GM12878 (cell line): ENCODE results near the gene UBE3B. TPM values are rescaled to one million over a fixed set of nuclear protein-coding genes. Genes with fewer than 3 reads are reported as not detected.

Experiments used
- ATAC-seq: fragments of 200-7000 bp; cut with Tn5 transposase; 3 replicates; pipeline ENCODE4 v1.9.1; 2020; ENCODE audit warnings: mild to moderate bottlenecking, moderate library complexity
- BruUV-seq: library from RNA; stranded (reverse); fragments of 400-500 nt; replicated peaks from 2 replicates; lab custom pipeline; 2021; lab: Mats Ljungman, UMichigan
- CTCF ChIA-PET: fragments of 300-600 bp; sonication (Branson Sonifier 250); formaldehyde crosslinking; extraction: SDS; loops from one replicate; lab custom pipeline; 2021; ENCODE audit warnings: inconsistent platforms; lab: Yijun Ruan, JAX
- POLR2A ChIA-PET: fragments of 350-600 bp; formaldehyde crosslinking; extraction: SDS; loops from one replicate; lab custom pipeline; 2021; ENCODE audit warnings: inconsistent platforms; lab: Charles Lee
- RAD21 ChIA-PET: fragments of 300-600 bp; sonication (Branson Sonifier 250); formaldehyde crosslinking; loops from one replicate; lab custom pipeline; 2023; ENCODE audit warnings: antibody characterized with exemption; ENCODE audit not compliant: unreplicated experiment; lab: Charles Lee
- SMC1A ChIA-PET: fragments of 300-600 bp; sonication (Branson Sonifier 250); formaldehyde crosslinking; loops from one replicate; lab custom pipeline; 2023; ENCODE audit not compliant: unreplicated experiment, uncharacterized antibody; lab: Charles Lee
- DNase-seq: peaks from one replicate; pipeline ENCODE4 v3.0.0-alpha.2; 2011; ENCODE audit warnings: low read depth, low spot score
- FAIRE-seq: peaks from 3 replicates; lab custom pipeline; 2011; peaks lifted over from hg19 to GRCh38; lab: Jason Lieb, UNC
- H2AFZ ChIP-seq: 2 replicates; pipeline ENCODE4 v1.6.0; 2011; ENCODE audit warnings: low read depth, low read length, control low read depth; ENCODE audit not compliant: control insufficient read depth
- H3K27ac ChIP-seq: 2 replicates; pipeline ENCODE4 v1.5.1; 2011; ENCODE audit warnings: control low read depth; ENCODE audit not compliant: control insufficient read depth, insufficient read depth
- H3K27me3 ChIP-seq, 2 experiments: replicated peaks in 1 of 2; 2 replicates each; pipeline versions ENCODE4 v1.6.0 to v1.6.1; 2011; ENCODE audit warnings: low read length in 1 of 2; ENCODE audit not compliant: control insufficient read depth in 2 of 2, insufficient read depth in 2 of 2
- H3K36me3 ChIP-seq, 2 experiments: 2 replicates each; pipeline ENCODE4 v1.5.1; 2011; ENCODE audit warnings: low read length in 1 of 2; ENCODE audit not compliant: control insufficient read depth in 2 of 2, insufficient read depth in 2 of 2
- H3K4me1 ChIP-seq: 2 replicates; pipeline ENCODE4 v1.6.1; 2011; ENCODE audit warnings: mild to moderate bottlenecking, low read length, moderate library complexity, mixed read lengths; ENCODE audit not compliant: control insufficient read depth, insufficient read depth
- H3K4me2 ChIP-seq: 2 replicates; pipeline ENCODE4 v1.6.0; 2011; ENCODE audit warnings: control low read depth; ENCODE audit not compliant: control insufficient read depth, insufficient read depth
- H3K4me3 ChIP-seq: fragments of 200-600 bp; sonication (generic); 2 replicates; pipeline ENCODE4 v1.5.1; 2016
- H3K79me2 ChIP-seq: 2 replicates; pipeline ENCODE4 v1.6.0; 2011; ENCODE audit warnings: low read length; ENCODE audit not compliant: control insufficient read depth, insufficient read depth
- H3K9ac ChIP-seq: 2 replicates; pipeline ENCODE4 v1.8.0; 2011; ENCODE audit warnings: low read length, control low read depth, mixed read lengths; ENCODE audit not compliant: control insufficient read depth, insufficient read depth
- H3K9me3 ChIP-seq: replicated peaks from 3 replicates; pipeline ENCODE4 v1.5.1; 2011; ENCODE audit warnings: mild to moderate bottlenecking, low read length; ENCODE audit not compliant: control insufficient read depth, insufficient read depth
- H4K20me1 ChIP-seq: 2 replicates; pipeline ENCODE4 v1.6.0; 2011; ENCODE audit not compliant: control insufficient read depth, insufficient read depth
- CBX5 ChIP-seq: sonication (generic); IDR thresholded peaks from 2 replicates; pipeline ENCODE4 v1.6.1; 2016; ENCODE audit warnings: low read depth, moderate library complexity, mild to moderate bottlenecking, inconsistent platforms
- CREB1 ChIP-seq: IDR thresholded peaks from 2 replicates; pipeline ENCODE4 v1.6.1; 2012; ENCODE audit warnings: low read depth, mild to moderate bottlenecking, inconsistent platforms
- CTCF ChIP-seq, 3 experiments: IDR thresholded peaks in 2 of 3; conservative IDR thresholded peaks in 1 of 3; 2 replicates each; pipeline ENCODE4 v1.5.1; 2011; ENCODE audit warnings: low read depth in 3 of 3, low read length in 3 of 3, mild to moderate bottlenecking in 3 of 3, control low read depth in 2 of 3, moderate library complexity in 2 of 3, inconsistent platforms in 1 of 3, mixed read lengths in 1 of 3; ENCODE audit not compliant: control insufficient read depth in 2 of 3, insufficient read depth in 1 of 3; ENCODE audit errors: extremely low read depth in 1 of 3
- ETV6 ChIP-seq, 2 experiments: fragments of 450-650 bp in 1 of 2; IDR thresholded peaks in 1 of 2; conservative IDR thresholded peaks in 1 of 2; 2 replicates each; pipeline ENCODE4 v1.6.1; 2014; ENCODE audit warnings: antibody characterized with exemption in 1 of 2, borderline replicate concordance in 1 of 2, low read depth in 1 of 2, mild to moderate bottlenecking in 1 of 2, moderate library complexity in 1 of 2
- GATAD2B ChIP-seq: fragments of 450-650 bp; conservative IDR thresholded peaks from 2 replicates; pipeline ENCODE4 v1.6.1; 2017; ENCODE audit warnings: low read depth, mild to moderate bottlenecking, moderate library complexity
- IKZF2 ChIP-seq, 2 experiments: fragments of 450-650 bp; IDR thresholded peaks; 2 replicates each; pipeline ENCODE4 v1.6.1; 2017; ENCODE audit warnings: mild to moderate bottlenecking in 2 of 2, moderate library complexity in 2 of 2
- KAT2A ChIP-seq: conservative IDR thresholded peaks from 2 replicates; pipeline ENCODE4 v1.6.1; 2011; ENCODE audit warnings: low read depth, low read length; ENCODE audit not compliant: control insufficient read depth
- MTA3 ChIP-seq: IDR thresholded peaks from 2 replicates; pipeline ENCODE4 v1.6.1; 2012; ENCODE audit warnings: low read length, inconsistent platforms, borderline replicate concordance
- POLR2AphosphoS5 ChIP-seq: IDR thresholded peaks from 2 replicates; pipeline ENCODE4 v1.6.1; 2011; ENCODE audit warnings: mild to moderate bottlenecking, low read length, inconsistent platforms
- RELA ChIP-seq: fragments of 450-650 bp; IDR thresholded peaks from 2 replicates; pipeline ENCODE4 v1.8.0; 2014; ENCODE audit warnings: borderline replicate concordance; ENCODE audit not compliant: partially characterized antibody
- SMARCA5 ChIP-seq: fragments of 450-650 bp; IDR thresholded peaks from 2 replicates; pipeline ENCODE4 v1.6.1; 2017; ENCODE audit warnings: mild to moderate bottlenecking
- SRF ChIP-seq, 2 experiments: IDR thresholded peaks; 2 replicates each; pipeline ENCODE4 v1.6.1; 2011; ENCODE audit warnings: low read depth in 2 of 2, low read length in 2 of 2, mild to moderate bottlenecking in 1 of 2, moderate library complexity in 1 of 2
- TBL1XR1 ChIP-seq: IDR thresholded peaks from 2 replicates; pipeline ENCODE4 v1.6.1; 2012; ENCODE audit warnings: low read depth, low read length, improper control_type of control experiment
- TCF3 ChIP-seq: IDR thresholded peaks from 2 replicates; pipeline ENCODE4 v1.6.1; 2012; ENCODE audit warnings: low read depth, mild to moderate bottlenecking, low read length, borderline replicate concordance; ENCODE audit not compliant: insufficient read depth
- TCF7 ChIP-seq: IDR thresholded peaks from 2 replicates; pipeline ENCODE4 v1.6.1; 2014; ENCODE audit warnings: antibody characterized with exemption, borderline replicate concordance
- ZBTB11 ChIP-seq: fragments of 450-650 bp; formaldehyde crosslinking; IDR thresholded peaks from 2 replicates; pipeline ENCODE4 v1.5.0; 2022; ENCODE audit warnings: mild to moderate bottlenecking, missing genetic modification characterization
- ZNF217 ChIP-seq: fragments of 450-650 bp; IDR thresholded peaks from 2 replicates; pipeline ENCODE4 v1.6.1; 2017; ENCODE audit warnings: antibody characterized with exemption, mild to moderate bottlenecking
- ZNF274 ChIP-seq: IDR thresholded peaks from one replicate; pipeline ENCODE4 v1.8.0; 2011; ENCODE audit not compliant: insufficient read length, insufficient read depth
- ZNF384 ChIP-seq: IDR thresholded peaks from 2 replicates; pipeline ENCODE4 v1.6.1; 2012; ENCODE audit warnings: low read depth, mild to moderate bottlenecking, low read length, improper control_type of control experiment, borderline replicate concordance
- WGBS: methylation state at CpG from one replicate; pipeline ENCODE4 v1.1.6; 2016; ENCODE audit warnings: low lambda C conversion rate; ENCODE audit not compliant: insufficient replicate concordance, insufficient coverage; ENCODE audit errors: missing lambda C conversion rate; 5-methylcytosine and 5-hydroxymethylcytosine counted together
- in situ Hi-C: fragments of 300-500 bp; cut with MboI; formaldehyde crosslinking; loops from 9 replicates; pipeline ENCODE4 v1.14.3; 2018; ENCODE audit warnings: mixed read lengths
- intact Hi-C: fragments of 100-400 bp; cut with micrococcal nuclease; formaldehyde crosslinking; loops from one replicate; pipeline ENCODE4 v1.14.2; 2022; ENCODE audit not compliant: unreplicated experiment
- polyA plus RNA-seq, 11 experiments: library from polyadenylated mRNA; depleted of rRNA in 4 of 11; unstranded in 6 of 11; stranded (reverse) in 5 of 11; fragments of >200 nt; fragmentation: Nextera tagmentation in 4 of 11; fragmentation: Illumina TruSeq in 1 of 11; extraction: Ambion mirVana in 4 of 11; extraction: Trizol in 1 of 11; gene quantifications; 1 replicate in 1 of 11; 2 replicates in 10 of 11; pipeline versions ENCODE4 v1.2.1 to v1.2.3, GENCODE V29; 2011 to 2016; ENCODE audit warnings: inconsistent platforms in 2 of 11, missing spikeins in 2 of 11, low read depth in 1 of 11
- total RNA-seq, 4 experiments: library from RNA; depleted of rRNA in 3 of 4; stranded (reverse); fragments of >200 nt in 3 of 4; fragmentation: Illumina TruSeq in 1 of 4; extraction: Trizol in 1 of 4; gene quantifications; 2 replicates each; pipeline versions ENCODE4 v1.2.1 to v1.2.3, GENCODE V29; 2013 to 2021

Gene UBE3B
- total and polyA plus RNA-seq, 10 of the 15 experiments (the other 5 are each of a cell fraction or from before 2014, with no cell fraction given), result 7.4 to 25.3 (median 17.1) TPM

GRCh38 chr12:109582636-109583035 lies 105.2 kb downstream of the UBE3B start (continued):
- TF ChIP-seq ZNF384 (no peak), ZNF217 (no peak), IKZF2 (IDR thresholded peaks at IDR 0.05) (no peak), SRF (IDR thresholded peaks at IDR 0.05; ENCODE audit: low read depth in 2 of 2, low read length in 2 of 2) (no peak), MTA3 (no peak), ZBTB11 (no peak), KAT2A (no peak), TCF7 (no peak), ZNF274 (no peak), TCF3 (no peak)

- in situ Hi-C loops (no loop called here), intact Hi-C loops (no loop called here)
- no TSS peak for BruUV-seq
- Histone ChIP-seq H3K4me3 (no peak overlapping the region), H3K27ac (no peak overlapping the region), H3K4me2 (no peak overlapping the region), H3K79me2 (no peaks in the 10 kb centered on the region), H3K27me3 (no peaks in the 10 kb centered on the region), H2AFZ (no peak overlapping the region), H3K4me1 (no peaks in the 10 kb centered on the region), H4K20me1 (no peaks in the 10 kb centered on the region), H3K9ac (no peak overlapping the region), H3K36me3 (peaks cover 5 to 16% of the 10 kb centered on the region in 2 experiments; a peak in 3 of 4 replicates), H3K9me3 (no peaks in the 10 kb centered on the region)
- ChIA-PET CTCF (interaction anchor here (2.2 kb wide), 1 partner anchor 13 kb away, joined by 7 read pairs; no protein-coding TSS in a partner anchor), SMC1A (no interaction called here), POLR2A (no interaction called here), RAD21 (no interaction called here)
- WGBS, result 47% methylated on average over 2 of the region's 2 CpGs
- ATAC-seq (no peak), DNase-seq (no peak), FAIRE-seq (peak; percentile 56)
- TF ChIP-seq GATAD2B, result no peak
- no peak for TF ChIP-seq POLR2AphosphoS5
- TF ChIP-seq TBL1XR1, result no peak
- TF ChIP-seq CBX5, result no peak
- TF ChIP-seq ETV6 (conservative IDR thresholded peaks at IDR 0.05 in 1 of 2, IDR thresholded peaks at IDR 0.05 in 1 of 2; ENCODE audit: borderline replicate concordance in 1 of 2, low read depth in 1 of 2), result no peak
- no peak for TF ChIP-seq SMARCA5
- TF ChIP-seq CTCF (IDR thresholded peaks at IDR 0.05 in 2 of 3, conservative IDR thresholded peaks at IDR 0.05 in 1 of 3; ENCODE audit: control insufficient read depth in 2 of 3, extremely low read depth in 1 of 3, insufficient read depth in 1 of 3, low read depth in 3 of 3, low read length in 3 of 3), result no peak
- no peak for TF ChIP-seq CREB1
- TF ChIP-seq RELA, result no peak
Measured at GRCh38 chr12:109583733-109584132, 106.3 kb downstream of the UBE3B start.
